Neural cell (in vitro differentiated cells): Measurements from ENCODE around the gene SIX1. TPM values are rescaled to one million over a fixed set of nuclear protein-coding genes. Genes with fewer than 3 reads are reported as not detected.

Experiments used
- H2AFZ ChIP-seq: fragments of 200-600, 300-800 bp; sonication (generic), shearing (Covaris generic); 2 replicates; pipeline ENCODE4 v1.6.0; 2014; ENCODE audit warnings: low read depth, mild to moderate bottlenecking, antibody characterized with exemption, low read length, moderate library complexity
- H3F3A ChIP-seq: fragments of 200-600 bp; shearing (Covaris generic); 2 replicates; pipeline ENCODE4 v1.6.1; 2016; ENCODE audit warnings: mild to moderate bottlenecking, moderate library complexity, mixed read lengths, antibody characterized with exemption, low read length; ENCODE audit not compliant: insufficient read depth, poor library complexity, severe bottlenecking
- H3K27ac ChIP-seq: fragments of 200-600, 300-800 bp; sonication (generic), shearing (Covaris generic); 2 replicates; pipeline ENCODE4 v1.5.1; 2014; ENCODE audit warnings: mild to moderate bottlenecking, low read length, moderate library complexity
- H3K27me3 ChIP-seq: fragments of 300-800, 200-600 bp; sonication (generic), shearing (Covaris generic); 2 replicates; pipeline ENCODE4 v1.6.0; 2014; ENCODE audit warnings: mild to moderate bottlenecking, low read depth, low read length, moderate library complexity; ENCODE audit not compliant: insufficient read depth
- H3K36me3 ChIP-seq: fragments of 300-800, 200-600 bp; sonication (generic), shearing (Covaris generic); 2 replicates; pipeline ENCODE4 v1.5.1; 2014; ENCODE audit warnings: mild to moderate bottlenecking, antibody characterized with exemption, low read length, moderate library complexity; ENCODE audit not compliant: insufficient read depth
- H3K4me2 ChIP-seq: fragments of 300-800, 200-600 bp; sonication (generic), shearing (Covaris generic); 2 replicates; pipeline ENCODE4 v1.6.0; 2014; ENCODE audit warnings: mild to moderate bottlenecking, low read length
- H3K4me3 ChIP-seq: fragments of 300-800, 200-600 bp; sonication (generic), shearing (Covaris generic); 2 replicates; pipeline ENCODE4 v1.5.1; 2014; ENCODE audit warnings: mild to moderate bottlenecking, low read length, moderate library complexity
- H3K79me2 ChIP-seq: fragments of 200-600 bp; shearing (Covaris generic); replicated peaks from 2 replicates; pipeline ENCODE4 v1.6.0; 2014; ENCODE audit warnings: mild to moderate bottlenecking, low read length, moderate library complexity; ENCODE audit not compliant: insufficient read depth
- H3K9ac ChIP-seq: fragments of 300-800, 200-600 bp; sonication (generic), shearing (Covaris generic); 2 replicates; pipeline ENCODE4 v1.6.1; 2016; ENCODE audit warnings: mild to moderate bottlenecking, low read length, mixed read lengths
- H3K9me2 ChIP-seq: fragments of 200-600 bp; shearing (Covaris generic); 2 replicates; pipeline ENCODE4 v1.6.1; 2016; ENCODE audit warnings: mild to moderate bottlenecking, low read length, mixed read lengths; ENCODE audit not compliant: insufficient read depth
- H3K9me3 ChIP-seq: fragments of 200-600, 300-800 bp; sonication (generic), shearing (Covaris generic); 2 replicates; pipeline ENCODE4 v1.6.1; 2016; ENCODE audit warnings: mild to moderate bottlenecking, mixed run types, low read length, moderate library complexity, mixed read lengths
- H4K20me1 ChIP-seq: fragments of 200-600 bp; shearing (Covaris generic); 2 replicates; pipeline ENCODE4 v1.6.1; 2016; ENCODE audit warnings: mild to moderate bottlenecking, mixed run types; ENCODE audit not compliant: insufficient read depth
- EP300 ChIP-seq: fragments of 450-650 bp; conservative IDR thresholded peaks from 2 replicates; pipeline ENCODE4 v1.6.1; 2014; ENCODE audit warnings: antibody characterized with exemption, mild to moderate bottlenecking, moderate library complexity; ENCODE audit not compliant: poor library complexity, severe bottlenecking
- EZH2 ChIP-seq: fragments of 200-600, 300-800 bp; shearing (Covaris generic), sonication (generic); IDR thresholded peaks from 2 replicates; pipeline ENCODE4 v1.6.1; 2014; ENCODE audit warnings: antibody characterized with exemption, low read length, borderline replicate concordance, mild to moderate bottlenecking; ENCODE audit not compliant: insufficient read depth, poor library complexity, severe bottlenecking
- MXI1 ChIP-seq: fragments of 450-650 bp; conservative IDR thresholded peaks from 2 replicates; pipeline ENCODE4 v1.6.1; 2014; ENCODE audit warnings: antibody characterized with exemption, mild to moderate bottlenecking; ENCODE audit not compliant: poor library complexity, severe bottlenecking
- POLR2AphosphoS5 ChIP-seq: IDR thresholded peaks from 2 replicates; pipeline ENCODE4 v1.6.1; 2012
- RAD21 ChIP-seq: fragments of 450-650 bp; conservative IDR thresholded peaks from 2 replicates; pipeline ENCODE4 v1.6.1; 2014; ENCODE audit warnings: antibody characterized with exemption, mild to moderate bottlenecking, moderate library complexity
- SMC3 ChIP-seq: fragments of 450-650 bp; conservative IDR thresholded peaks from 2 replicates; pipeline ENCODE4 v1.6.1; 2014; ENCODE audit warnings: antibody characterized with exemption, mild to moderate bottlenecking, moderate library complexity; ENCODE audit not compliant: poor library complexity
- TAF1 ChIP-seq: IDR thresholded peaks from 2 replicates; pipeline ENCODE4 v1.6.1; 2012; ENCODE audit warnings: low read depth
- polyA plus RNA-seq: library from polyadenylated mRNA; depleted of rRNA; stranded (reverse); fragments of >200 nt; gene quantifications from 2 replicates; pipeline ENCODE4 v1.2.3, GENCODE V29; 2014
- TF ChIP-seq, protein P1 (sequence below): fragments of 450-650 bp; IDR thresholded peaks from 2 replicates; pipeline ENCODE4 v1.5.1; 2014; ENCODE audit warnings: antibody characterized with exemption, mild to moderate bottlenecking, moderate library complexity; ENCODE audit not compliant: poor library complexity, severe bottlenecking
- TF ChIP-seq, protein P2 (sequence below): IDR thresholded peaks from 2 replicates; pipeline ENCODE4 v1.6.1; 2012; ENCODE audit warnings: borderline replicate concordance

Gene SIX1
- polyA plus RNA-seq, 1 donor from 2014 or later = not detected

DNA sequence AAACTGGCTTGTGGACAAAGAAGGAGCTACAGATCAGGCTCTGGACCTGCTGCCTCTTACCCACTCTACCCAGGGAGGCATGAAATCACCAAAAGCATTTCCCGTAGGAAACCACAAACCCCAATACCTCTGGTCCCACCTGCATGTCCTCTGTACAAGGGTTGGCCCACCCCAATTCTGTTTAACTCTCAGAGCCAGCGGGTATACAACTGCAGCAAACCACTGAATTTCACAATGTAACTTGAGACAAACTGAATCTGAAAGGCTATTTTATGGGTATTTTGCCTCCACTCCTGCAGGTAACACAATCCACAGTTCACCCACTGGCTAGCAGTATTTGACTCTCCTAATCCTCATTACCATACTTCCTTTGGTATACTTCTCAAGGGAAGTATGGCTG lies 16.5 kb downstream of the SIX1 start:
- TF ChIP-seq RAD21 (no peak), POLR2AphosphoS5 (no peak), EZH2 (no peak), MXI1 (no peak), SMC3 (no peak), TAF1 (no peak), EP300 (no peak)
- TF ChIP-seq, protein P1, sequence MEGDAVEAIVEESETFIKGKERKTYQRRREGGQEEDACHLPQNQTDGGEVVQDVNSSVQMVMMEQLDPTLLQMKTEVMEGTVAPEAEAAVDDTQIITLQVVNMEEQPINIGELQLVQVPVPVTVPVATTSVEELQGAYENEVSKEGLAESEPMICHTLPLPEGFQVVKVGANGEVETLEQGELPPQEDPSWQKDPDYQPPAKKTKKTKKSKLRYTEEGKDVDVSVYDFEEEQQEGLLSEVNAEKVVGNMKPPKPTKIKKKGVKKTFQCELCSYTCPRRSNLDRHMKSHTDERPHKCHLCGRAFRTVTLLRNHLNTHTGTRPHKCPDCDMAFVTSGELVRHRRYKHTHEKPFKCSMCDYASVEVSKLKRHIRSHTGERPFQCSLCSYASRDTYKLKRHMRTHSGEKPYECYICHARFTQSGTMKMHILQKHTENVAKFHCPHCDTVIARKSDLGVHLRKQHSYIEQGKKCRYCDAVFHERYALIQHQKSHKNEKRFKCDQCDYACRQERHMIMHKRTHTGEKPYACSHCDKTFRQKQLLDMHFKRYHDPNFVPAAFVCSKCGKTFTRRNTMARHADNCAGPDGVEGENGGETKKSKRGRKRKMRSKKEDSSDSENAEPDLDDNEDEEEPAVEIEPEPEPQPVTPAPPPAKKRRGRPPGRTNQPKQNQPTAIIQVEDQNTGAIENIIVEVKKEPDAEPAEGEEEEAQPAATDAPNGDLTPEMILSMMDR = no peak
- TF ChIP-seq, protein P2, sequence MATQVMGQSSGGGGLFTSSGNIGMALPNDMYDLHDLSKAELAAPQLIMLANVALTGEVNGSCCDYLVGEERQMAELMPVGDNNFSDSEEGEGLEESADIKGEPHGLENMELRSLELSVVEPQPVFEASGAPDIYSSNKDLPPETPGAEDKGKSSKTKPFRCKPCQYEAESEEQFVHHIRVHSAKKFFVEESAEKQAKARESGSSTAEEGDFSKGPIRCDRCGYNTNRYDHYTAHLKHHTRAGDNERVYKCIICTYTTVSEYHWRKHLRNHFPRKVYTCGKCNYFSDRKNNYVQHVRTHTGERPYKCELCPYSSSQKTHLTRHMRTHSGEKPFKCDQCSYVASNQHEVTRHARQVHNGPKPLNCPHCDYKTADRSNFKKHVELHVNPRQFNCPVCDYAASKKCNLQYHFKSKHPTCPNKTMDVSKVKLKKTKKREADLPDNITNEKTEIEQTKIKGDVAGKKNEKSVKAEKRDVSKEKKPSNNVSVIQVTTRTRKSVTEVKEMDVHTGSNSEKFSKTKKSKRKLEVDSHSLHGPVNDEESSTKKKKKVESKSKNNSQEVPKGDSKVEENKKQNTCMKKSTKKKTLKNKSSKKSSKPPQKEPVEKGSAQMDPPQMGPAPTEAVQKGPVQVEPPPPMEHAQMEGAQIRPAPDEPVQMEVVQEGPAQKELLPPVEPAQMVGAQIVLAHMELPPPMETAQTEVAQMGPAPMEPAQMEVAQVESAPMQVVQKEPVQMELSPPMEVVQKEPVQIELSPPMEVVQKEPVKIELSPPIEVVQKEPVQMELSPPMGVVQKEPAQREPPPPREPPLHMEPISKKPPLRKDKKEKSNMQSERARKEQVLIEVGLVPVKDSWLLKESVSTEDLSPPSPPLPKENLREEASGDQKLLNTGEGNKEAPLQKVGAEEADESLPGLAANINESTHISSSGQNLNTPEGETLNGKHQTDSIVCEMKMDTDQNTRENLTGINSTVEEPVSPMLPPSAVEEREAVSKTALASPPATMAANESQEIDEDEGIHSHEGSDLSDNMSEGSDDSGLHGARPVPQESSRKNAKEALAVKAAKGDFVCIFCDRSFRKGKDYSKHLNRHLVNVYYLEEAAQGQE = no peak
- peaks cover 34% of the 10 kb centered on the region for H3K27me3 ChIP-seq
- no peaks in the 10 kb centered on the region for H3K79me2 ChIP-seq
- H3K4me2 ChIP-seq = no peak overlapping the region
- H2AFZ ChIP-seq = no peak overlapping the region
- H3K9me2 ChIP-seq = no peaks in the 10 kb centered on the region
- no peak overlapping the region for H3K9ac ChIP-seq
- no peaks in the 10 kb centered on the region for H4K20me1 ChIP-seq
- H3K27ac ChIP-seq = no peak overlapping the region
- no peaks in the 10 kb centered on the region for H3F3A ChIP-seq
- no peaks in the 10 kb centered on the region for H3K9me3 ChIP-seq
- H3K36me3 ChIP-seq = no peaks in the 10 kb centered on the region
- H3K4me3 ChIP-seq = no peak overlapping the region

DNA sequence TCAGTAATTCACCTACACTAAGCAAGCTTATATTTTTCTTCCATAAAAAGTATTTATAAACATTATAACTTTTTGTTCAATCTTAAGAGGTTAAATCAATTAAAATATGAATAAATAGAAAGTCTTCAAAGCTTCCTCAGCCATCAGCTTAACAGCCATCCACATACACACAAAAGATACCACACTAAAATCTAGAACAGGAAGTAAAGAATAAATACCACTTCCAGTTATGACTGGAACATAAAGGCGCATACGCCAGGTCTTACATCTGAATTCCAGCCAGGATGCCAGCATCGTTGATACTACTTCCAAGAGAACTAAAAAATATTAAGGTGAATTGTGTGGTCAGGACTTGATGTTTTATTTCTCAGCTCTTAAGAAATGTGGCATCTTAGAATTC lies 17.0 kb downstream of the SIX1 start:
- no peak for TF ChIP-seq TAF1
- no peak for TF ChIP-seq RAD21
- H4K20me1 ChIP-seq = no peaks in the 10 kb centered on the region
- H3K9me2 ChIP-seq = no peaks in the 10 kb centered on the region
- H3K9ac ChIP-seq = no peak overlapping the region
- H3K36me3 ChIP-seq = no peaks in the 10 kb centered on the region
- H3K9me3 ChIP-seq = no peaks in the 10 kb centered on the region
- no peak overlapping the region for H3K4me3 ChIP-seq
- no peak overlapping the region for H2AFZ ChIP-seq
- H3K4me2 ChIP-seq = no peak overlapping the region
- no peaks in the 10 kb centered on the region for H3K79me2 ChIP-seq
- H3K27me3 ChIP-seq = peaks cover 29% of the 10 kb centered on the region
- H3K27ac ChIP-seq = no peak overlapping the region
- H3F3A ChIP-seq = no peaks in the 10 kb centered on the region

DNA sequence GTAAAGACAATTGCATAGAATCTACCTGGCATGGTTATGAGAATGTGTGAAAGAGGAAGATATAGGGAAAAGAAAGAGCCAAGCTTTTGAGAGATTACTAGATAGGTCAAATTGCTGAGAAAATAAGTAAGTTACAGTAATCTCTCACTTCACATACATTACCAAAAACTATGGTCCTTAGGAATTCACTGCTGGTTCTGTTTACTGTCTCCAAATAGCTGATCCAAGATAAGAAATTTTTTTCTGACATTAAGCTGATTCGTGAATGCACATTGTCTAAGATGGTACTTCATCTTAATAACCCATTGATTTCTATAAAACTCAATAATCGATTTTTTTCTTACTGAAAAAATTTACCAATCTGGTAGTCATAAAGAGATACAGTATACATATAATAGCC lies 17.4 kb downstream of the SIX1 start:
- Histone ChIP-seq H3K36me3 (no peaks in the 10 kb centered on the region), H3K27ac (no peak overlapping the region), H2AFZ (no peak overlapping the region), H3K27me3 (peaks cover 25% of the 10 kb centered on the region), H3K9me3 (no peaks in the 10 kb centered on the region), H4K20me1 (no peaks in the 10 kb centered on the region), H3K79me2 (no peaks in the 10 kb centered on the region), H3K9ac (no peak overlapping the region), H3K9me2 (no peaks in the 10 kb centered on the region), H3F3A (no peaks in the 10 kb centered on the region), H3K4me2 (no peak overlapping the region), H3K4me3 (no peak overlapping the region)
- TF ChIP-seq RAD21 = no peak
- TF ChIP-seq EP300 = no peak
- TF ChIP-seq, protein P1 = no peak
- TF ChIP-seq, protein P2 = no peak
- TF ChIP-seq POLR2AphosphoS5 = no peak
- TF ChIP-seq SMC3 = no peak
- no peak for TF ChIP-seq TAF1
- no peak for TF ChIP-seq EZH2
